Fibroblast of the aortic adventitia (primary cell): Measurements from ENCODE around the gene LGI1. TPM values are rescaled to one million over a fixed set of nuclear protein-coding genes. Genes with fewer than 3 reads are reported as not detected.

ENCODE experiments used
- DNase-seq: peaks from one replicate; pipeline ENCODE4 v3.0.0-alpha.2; 2010; ENCODE audit warnings: low read depth
- H3K4me3 ChIP-seq: 2 replicates; pipeline ENCODE4 v1.5.1; 2011; ENCODE audit warnings: low read depth, mild to moderate bottlenecking, control low read depth, low read length, moderate library complexity
- CTCF ChIP-seq: IDR thresholded peaks from 2 replicates; pipeline ENCODE4 v1.5.1; 2011; ENCODE audit warnings: mild to moderate bottlenecking, low read length, control low read depth, inconsistent platforms; ENCODE audit not compliant: insufficient read depth
- total RNA-seq: library from RNA; depleted of rRNA; stranded (reverse); fragments of >200 nt; gene quantifications from 2 replicates; pipeline ENCODE4 v1.2.3, GENCODE V29; 2012; ENCODE audit warnings: low replicate concordance

LGI1 gene
- total RNA-seq, 1 donor = 0.18 TPM

DNA sequence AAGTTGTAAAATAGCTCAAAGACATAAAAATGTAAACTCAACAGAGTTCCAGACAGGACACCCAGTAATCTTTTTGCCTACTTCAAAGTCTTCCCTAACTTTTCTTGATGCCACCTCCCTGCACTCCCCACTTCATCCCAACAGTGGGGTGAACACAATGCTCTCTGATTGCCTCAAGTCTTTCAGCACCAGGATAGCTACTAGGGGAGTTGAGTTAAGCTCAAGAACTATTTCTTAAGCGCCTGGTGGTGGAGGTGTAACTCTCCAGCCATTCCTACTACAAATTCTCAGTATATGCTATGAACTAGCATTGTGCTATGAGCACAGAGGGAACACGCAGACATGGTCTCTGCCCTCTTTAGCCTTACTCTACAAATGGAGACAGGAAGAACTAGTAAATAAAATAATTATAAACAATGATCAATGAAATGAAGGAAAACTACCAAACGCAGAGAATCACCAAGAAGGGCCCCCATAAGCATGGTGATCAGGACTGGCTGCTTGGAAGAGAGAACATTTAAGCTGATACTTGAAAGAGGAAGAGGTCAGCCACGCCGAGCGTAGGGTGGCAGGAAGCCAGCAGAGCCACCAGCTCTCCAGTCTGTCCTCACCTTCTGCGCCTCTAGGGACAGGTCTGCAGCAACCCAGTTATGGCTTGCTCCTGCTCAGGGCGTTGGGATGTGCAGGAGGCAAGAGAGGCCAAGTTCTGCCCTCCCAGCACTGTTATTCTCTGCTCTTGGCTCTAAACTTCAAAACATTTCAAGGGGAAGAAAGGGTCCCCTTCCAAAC, 38.6 kb upstream of the LGI1 start:
- no peak for TF ChIP-seq CTCF
- no peak for DNase-seq
- H3K4me3 ChIP-seq = no peak overlapping the region

DNA sequence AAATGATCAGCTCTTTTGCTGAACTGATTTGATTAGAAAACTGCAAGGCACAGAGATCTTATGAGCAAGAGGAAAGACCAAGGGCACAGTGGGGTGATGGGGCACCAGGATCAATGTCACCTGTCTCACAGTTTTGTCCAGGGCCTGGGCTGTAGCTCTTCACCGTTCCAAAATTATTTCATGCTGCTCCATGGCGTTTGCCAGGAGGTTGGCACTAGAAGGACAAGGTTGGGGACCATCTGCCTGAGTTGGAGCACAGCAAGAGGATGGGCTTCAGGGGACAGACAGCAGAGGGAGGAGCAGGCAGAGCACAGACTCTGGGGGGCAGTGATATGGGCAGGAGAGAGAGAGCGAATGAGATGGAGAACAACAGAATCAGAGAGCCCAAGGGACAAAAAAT, 37.8 kb upstream of the LGI1 start:
- no peak overlapping the region for H3K4me3 ChIP-seq
- no peak for DNase-seq
- no peak for TF ChIP-seq CTCF

- no peak for DNase-seq
- no peak overlapping the region for H3K4me3 ChIP-seq
- no peak for TF ChIP-seq CTCF
Observed at GRCh38 chr10:93722550-93722949, 35.2 kb upstream of the LGI1 start.

DNA sequence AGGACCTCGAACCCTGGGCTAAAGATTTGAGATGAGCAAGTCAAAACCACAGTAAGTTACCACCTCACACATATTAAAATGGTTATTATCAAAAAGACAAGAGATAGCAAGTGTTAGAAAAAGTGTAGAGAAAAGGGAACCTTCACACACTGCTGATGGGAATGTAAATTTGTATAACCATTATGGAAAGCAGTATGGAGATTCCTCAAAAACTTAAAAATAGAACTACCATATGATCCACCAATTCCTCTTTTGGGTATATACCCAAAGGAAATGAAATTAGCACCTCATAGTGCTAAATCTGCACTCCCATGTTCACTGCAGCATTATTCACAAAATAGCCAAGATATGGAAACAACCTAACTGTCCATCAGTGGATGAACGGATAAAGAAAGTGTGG, 34.6 kb upstream of the LGI1 start:
- no peak for DNase-seq
- no peak for TF ChIP-seq CTCF
- no peak overlapping the region for H3K4me3 ChIP-seq

DNA sequence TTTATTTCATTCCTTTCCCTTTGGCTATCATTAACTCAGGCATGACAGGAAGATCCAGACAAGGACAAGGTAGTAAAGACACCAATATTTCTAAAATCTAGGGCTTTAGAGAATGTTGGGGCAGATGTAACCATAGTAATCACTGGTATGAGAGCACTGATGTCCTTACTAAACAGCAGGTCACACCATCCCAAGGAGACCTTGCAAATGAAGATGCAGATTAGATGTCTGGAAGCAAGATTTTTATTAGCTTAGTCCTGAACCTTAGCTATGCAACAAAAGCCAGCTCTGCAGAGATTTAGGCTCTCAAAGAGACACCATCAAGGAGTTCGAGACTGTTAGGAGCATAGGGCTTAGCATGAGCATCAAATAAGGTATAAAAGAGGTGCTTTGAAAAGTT, 31.7 kb upstream of the LGI1 start:
- H3K4me3 ChIP-seq = no peak overlapping the region
- DNase-seq = no peak
- no peak for TF ChIP-seq CTCF

DNA sequence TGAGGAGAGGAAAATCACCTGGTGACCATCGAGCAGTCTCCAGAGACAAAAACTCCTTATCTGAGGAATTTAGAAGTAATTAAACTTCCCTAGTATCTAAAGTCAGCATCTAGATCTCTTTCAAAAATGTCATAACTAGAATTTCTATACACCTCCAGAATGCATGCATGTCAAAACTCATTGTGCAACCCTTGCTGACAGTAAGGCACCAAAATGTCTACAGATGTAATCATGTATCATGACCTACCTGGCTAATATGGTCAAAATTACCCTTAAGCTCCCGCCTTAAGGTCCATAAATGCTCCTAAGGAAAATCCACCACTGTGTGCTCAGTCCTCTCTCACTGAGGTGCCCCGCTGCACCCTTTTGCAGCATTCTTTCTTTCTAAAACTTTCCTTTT, 16.4 kb upstream of the LGI1 start:
- no peak for TF ChIP-seq CTCF
- no peak for DNase-seq
- H3K4me3 ChIP-seq = no peak overlapping the region

DNA sequence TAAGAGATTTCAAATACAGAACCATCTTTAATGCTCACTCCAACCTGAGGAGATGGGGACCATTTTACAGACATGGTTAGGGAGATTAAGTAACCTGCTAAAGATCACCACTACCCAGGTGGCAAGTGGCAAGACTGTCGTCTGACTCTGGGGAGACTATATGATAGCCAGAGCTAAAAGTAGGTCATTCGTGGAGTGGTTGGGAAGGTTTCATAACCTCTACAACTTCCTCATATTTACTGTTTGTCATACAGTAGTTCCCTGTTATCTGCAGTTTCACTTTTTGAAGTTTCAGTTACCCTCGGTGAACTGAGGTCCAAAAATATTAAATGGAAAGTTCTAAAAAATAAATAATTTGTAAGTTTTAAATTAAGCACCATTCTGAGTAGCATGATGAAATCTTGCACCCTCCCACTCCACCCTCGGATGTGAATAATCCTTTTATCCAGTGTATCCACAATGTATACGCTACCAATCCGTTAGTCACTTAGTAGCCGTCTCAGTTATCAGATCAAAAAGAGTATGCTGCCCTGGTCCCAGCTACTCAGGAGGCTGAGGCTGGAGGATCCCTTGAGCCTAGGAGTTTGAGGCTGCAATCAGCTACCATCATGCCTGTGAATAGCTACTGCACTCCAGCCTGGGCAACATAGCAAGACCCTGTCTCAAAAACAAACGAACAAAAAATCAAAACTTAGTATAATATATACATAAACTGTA, 14.9 kb upstream of the LGI1 start:
- DNase-seq = no peak
- no peak for TF ChIP-seq CTCF
- H3K4me3 ChIP-seq = no peak overlapping the region
